H9 (cell line): ENCODE data around the gene IFNL3. TPM values are rescaled to one million over a fixed set of nuclear protein-coding genes. Genes with fewer than 3 reads are reported as not detected.
"Not testable (repeated sequence)": the region's sequence is repeated elsewhere in the genome, so short reads cannot be mapped to it uniquely, and the experiment has no call there.

Experiments
- DNase-seq: peaks from one replicate; pipeline ENCODE4 v3.0.0-alpha.2; 2017
- H2AFZ ChIP-seq: one replicate; pipeline ENCODE4 v1.6.1; 2013; ENCODE audit warnings: mild to moderate bottlenecking, low read length, control low read depth, moderate library complexity
- H2AK5ac ChIP-seq: 2 replicates; pipeline ENCODE4 v1.6.1; 2013; ENCODE audit warnings: low read length, control low read depth, mixed read lengths; ENCODE audit not compliant: insufficient read length
- H2BK120ac ChIP-seq: one replicate; pipeline ENCODE4 v1.6.1; 2013; ENCODE audit warnings: low read depth, mild to moderate bottlenecking, low read length, control low read depth, inconsistent platforms; ENCODE audit not compliant: poor library complexity, severe bottlenecking
- H2BK12ac ChIP-seq: 2 replicates; pipeline ENCODE4 v1.6.1; 2013; ENCODE audit warnings: low read length, control low read depth, mixed read lengths, low read depth; ENCODE audit not compliant: insufficient read length
- H2BK15ac ChIP-seq: 2 replicates; pipeline ENCODE4 v1.6.1; 2013; ENCODE audit warnings: low read depth, low read length, control low read depth
- H2BK20ac ChIP-seq: one replicate; pipeline ENCODE4 v1.6.1; 2013; ENCODE audit warnings: low read depth, mild to moderate bottlenecking, low read length, control low read depth, inconsistent platforms; ENCODE audit not compliant: poor library complexity, severe bottlenecking
- H2BK5ac ChIP-seq: 2 replicates; pipeline ENCODE4 v1.6.1; 2013; ENCODE audit warnings: low read length, control low read depth, mixed read lengths; ENCODE audit not compliant: insufficient read length
- H3K14ac ChIP-seq: 2 replicates; pipeline ENCODE4 v1.6.1; 2013; ENCODE audit warnings: low read length, control low read depth; ENCODE audit not compliant: insufficient read depth
- H3K18ac ChIP-seq: 2 replicates; pipeline ENCODE4 v1.6.1; 2013; ENCODE audit warnings: low read depth, mild to moderate bottlenecking, mixed read lengths, low read length, control low read depth; ENCODE audit not compliant: insufficient read length
- H3K23ac ChIP-seq: 2 replicates; pipeline ENCODE4 v1.6.1; 2013; ENCODE audit warnings: low read length, control low read depth, mixed read lengths, low read depth; ENCODE audit not compliant: insufficient read length
- H3K23me2 ChIP-seq: 2 replicates; pipeline ENCODE4 v1.6.1; 2013; ENCODE audit warnings: low read depth, mild to moderate bottlenecking, mixed read lengths, low read length, control low read depth; ENCODE audit not compliant: insufficient read length, poor library complexity, severe bottlenecking
- H3K27ac ChIP-seq: 2 replicates; pipeline ENCODE4 v1.5.1; 2013; ENCODE audit warnings: low read length, control low read depth, mixed read lengths, low read depth; ENCODE audit not compliant: insufficient read length
- H3K27me3 ChIP-seq: 2 replicates; pipeline ENCODE4 v1.6.1; 2013; ENCODE audit warnings: low read length, control low read depth, inconsistent platforms; ENCODE audit not compliant: insufficient read depth
- H3K4ac ChIP-seq: 2 replicates; pipeline ENCODE4 v1.6.1; 2013; ENCODE audit warnings: low read depth, mild to moderate bottlenecking, control low read depth, inconsistent platforms, low read length, moderate library complexity
- H3K4me1 ChIP-seq: 2 replicates; pipeline ENCODE4 v1.6.1; 2013; ENCODE audit warnings: low read length, control low read depth, inconsistent platforms; ENCODE audit not compliant: insufficient read depth
- H3K4me2 ChIP-seq: 2 replicates; pipeline ENCODE4 v1.6.1; 2013; ENCODE audit warnings: low read length, control low read depth, mixed read lengths; ENCODE audit not compliant: insufficient read length, insufficient read depth
- H3K56ac ChIP-seq: 2 replicates; pipeline ENCODE4 v1.6.1; 2013; ENCODE audit warnings: low read depth, mild to moderate bottlenecking, mixed read lengths, low read length, control low read depth; ENCODE audit not compliant: insufficient read length
- H3K79me1 ChIP-seq: 2 replicates; pipeline ENCODE4 v1.6.1; 2013; ENCODE audit warnings: low read depth, mild to moderate bottlenecking, moderate library complexity, low read length, control low read depth, inconsistent platforms; ENCODE audit not compliant: insufficient read depth, poor library complexity, severe bottlenecking
- H3K79me2 ChIP-seq: 2 replicates; pipeline ENCODE4 v1.6.1; 2013; ENCODE audit warnings: low read length, control low read depth, inconsistent platforms; ENCODE audit not compliant: insufficient read depth
- H3K9ac ChIP-seq: 2 replicates; pipeline ENCODE4 v1.6.1; 2013; ENCODE audit warnings: low read length, control low read depth, mixed read lengths; ENCODE audit not compliant: insufficient read length; ENCODE audit errors: extremely low read depth
- H3K9me3 ChIP-seq: one replicate; pipeline ENCODE4 v1.6.1; 2013; ENCODE audit warnings: low read depth, low read length, inconsistent platforms; ENCODE audit not compliant: control insufficient read depth
- H3T11ph ChIP-seq: one replicate; pipeline ENCODE4 v1.6.1; 2013; ENCODE audit warnings: mild to moderate bottlenecking, low read length, control low read depth, inconsistent platforms
- H4K20me1 ChIP-seq: one replicate; pipeline ENCODE4 v1.6.1; 2013; ENCODE audit not compliant: control insufficient read depth, insufficient read length, insufficient read depth
- H4K5ac ChIP-seq: 2 replicates; pipeline ENCODE4 v1.6.1; 2013; ENCODE audit warnings: low read depth, mild to moderate bottlenecking, mixed read lengths, low read length, control low read depth; ENCODE audit not compliant: insufficient read length
- H4K8ac ChIP-seq: replicated peaks from 2 replicates; pipeline ENCODE4 v1.6.1; 2013; ENCODE audit warnings: low read length, control low read depth, mixed read lengths, low read depth; ENCODE audit not compliant: insufficient read length
- H4K91ac ChIP-seq: 2 replicates; pipeline ENCODE4 v1.6.1; 2013; ENCODE audit warnings: low read depth, mild to moderate bottlenecking, moderate library complexity, mixed read lengths, low read length, control low read depth; ENCODE audit not compliant: insufficient read length
- H3K27ac Mint-ChIP-seq, 3 experiments: 2 replicates in 2 of 3; 3 replicates in 1 of 3; pipeline ENCODE4 v1.8.0; 2020 to 2021; ENCODE audit warnings: mixed read lengths in 3 of 3, mild to moderate bottlenecking in 1 of 3, moderate library complexity in 1 of 3
- H3K27me3 Mint-ChIP-seq: 2 replicates; pipeline ENCODE4 v1.8.0; 2021; ENCODE audit warnings: low read depth, mild to moderate bottlenecking, moderate library complexity, mixed read lengths
- H3K36me3 Mint-ChIP-seq, 3 experiments: 2 replicates in 2 of 3; 3 replicates in 1 of 3; pipeline ENCODE4 v1.8.0; 2020 to 2021; ENCODE audit warnings: low read depth in 3 of 3, mixed read lengths in 3 of 3; ENCODE audit not compliant: insufficient read depth in 1 of 3
- H3K4me1 Mint-ChIP-seq, 2 experiments: 2 replicates each; pipeline ENCODE4 v1.8.0; 2020; ENCODE audit warnings: mixed read lengths in 2 of 2
- H3K4me3 Mint-ChIP-seq, 2 experiments: 2 replicates in 1 of 2; 3 replicates in 1 of 2; pipeline ENCODE4 v1.8.0; 2020 to 2021; ENCODE audit warnings: mild to moderate bottlenecking in 2 of 2, mixed read lengths in 2 of 2, moderate library complexity in 1 of 2
- H3K9me3 Mint-ChIP-seq, 2 experiments: 2 replicates in 1 of 2; 3 replicates in 1 of 2; pipeline ENCODE4 v1.8.0; 2020; ENCODE audit warnings: mild to moderate bottlenecking in 2 of 2, mixed read lengths in 2 of 2, moderate library complexity in 1 of 2
- WGBS: extraction: QIAGEN DNeasy Blood & Tissue Kit; methylation state at CpG from one replicate; pipeline ENCODE4 v1.1.7; 2013; ENCODE audit warnings: missing lambda C conversion rate, low lambda C conversion rate, mixed read lengths; ENCODE audit not compliant: insufficient read length; ENCODE audit errors: extremely low coverage; 5-methylcytosine and 5-hydroxymethylcytosine counted together
- long read RNA-seq: library from polyadenylated mRNA; unstranded; transcript quantifications from one replicate; pipeline ENCODE4 v2.0.0, GENCODE V29; 2020
- total RNA-seq: library from RNA; stranded (reverse); gene quantifications from 2 replicates; pipeline ENCODE4 v1.2.1, GENCODE V29; 2021

The IFNL3 gene
- total RNA-seq: not detected in 2 replicates
- long read RNA-seq: 0 reads

DNA sequence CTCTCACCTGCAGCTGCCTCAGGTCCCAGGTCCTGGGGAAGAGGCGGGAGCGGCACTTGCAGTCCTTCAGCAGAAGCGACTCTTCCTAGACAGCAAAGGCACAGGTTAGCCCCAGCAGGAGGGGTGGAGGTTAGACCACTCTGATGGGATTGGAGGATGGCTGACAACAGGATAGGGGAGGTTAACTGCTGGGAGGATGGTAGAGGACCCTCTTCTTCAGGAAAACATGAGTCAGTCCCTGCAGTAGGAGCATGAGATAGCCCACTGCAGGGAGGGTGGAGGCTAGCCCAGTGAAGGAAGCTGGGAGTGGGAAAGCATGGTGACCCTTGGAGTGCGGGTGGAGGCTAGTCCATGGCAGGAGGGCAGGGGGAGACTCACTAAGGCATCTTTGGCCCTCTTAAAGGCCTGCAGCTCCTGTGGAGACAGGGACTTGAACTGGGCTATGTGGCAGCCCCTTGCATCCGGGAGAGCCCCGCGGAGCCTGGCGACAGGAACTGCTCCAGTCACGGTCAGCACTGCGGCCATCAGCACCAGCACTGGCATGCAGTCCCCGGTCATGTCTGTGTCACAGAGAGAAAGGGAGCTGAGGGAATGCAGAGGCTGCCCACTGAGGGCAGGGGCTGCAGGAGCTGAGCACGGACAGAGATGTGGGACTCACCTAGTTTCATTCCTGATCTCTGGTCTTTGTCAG, at the start of gene IFNL3:
TSS of gene IFNL3 (minus strand) at position 597 of the 691 bp plus-strand sequence. CDS start at position 558, 39 bp downstream.
- peaks cover 78% of the 10 kb centered on the region for H3K27me3 Mint-ChIP-seq
- not testable (repeated sequence) for H3K27ac Mint-ChIP-seq

More for the DNA sequence above, at the start of gene IFNL3:
- not testable (repeated sequence) for H4K91ac ChIP-seq, H4K8ac ChIP-seq, H3K79me1 ChIP-seq, H3K23me2 ChIP-seq, H3K79me2 ChIP-seq, H3K36me3 Mint-ChIP-seq, H2BK120ac ChIP-seq, H4K5ac ChIP-seq, H3K23ac ChIP-seq, H3K9me3 ChIP-seq, H2BK5ac ChIP-seq, H2BK15ac ChIP-seq, H4K20me1 ChIP-seq, H3K4me2 ChIP-seq, H3K27ac ChIP-seq, H2AK5ac ChIP-seq, H3K14ac ChIP-seq, H3K4ac ChIP-seq, H3K4me1 Mint-ChIP-seq, H2BK12ac ChIP-seq, H2AFZ ChIP-seq, H3K4me1 ChIP-seq, H2BK20ac ChIP-seq, DNase-seq, H3K9me3 Mint-ChIP-seq, H3K4me3 Mint-ChIP-seq, H3K18ac ChIP-seq, H3K56ac ChIP-seq, H3K9ac ChIP-seq, H3T11ph ChIP-seq
- H3K27me3 ChIP-seq: peaks cover 28% of the 10 kb centered on the region; the same call in 1 of the 2 replicates
- WGBS: no CpG with 5 or more reads among the region's 12 CpGs
